HepG2 (cell line): ENCODE measurements around the gene ZNF391. TPM values are rescaled to one million over a fixed set of nuclear protein-coding genes. Genes with fewer than 3 reads are reported as not detected.

Experiments
- ATAC-seq: fragments of 200-7000 bp; cut with Tn5 transposase; 3 replicates; pipeline ENCODE4 v1.9.1; 2020; ENCODE audit warnings: mild to moderate bottlenecking, moderate library complexity
- BruUV-seq: library from RNA; stranded (reverse); fragments of 400-500 nt; replicated peaks from 2 replicates; lab custom pipeline; 2021; lab: Mats Ljungman, UMichigan
- CTCF ChIA-PET: fragments of 300-600 bp; formaldehyde crosslinking; extraction: SDS; loops from one replicate; lab custom pipeline; 2021; ENCODE audit warnings: low total read pairs, inconsistent platforms, low intra/inter-chr PET ratio; lab: Yijun Ruan, JAX
- POLR2A ChIA-PET: fragments of 350-600 bp; sonication (Branson Sonifier 250); formaldehyde crosslinking; loops from one replicate; lab custom pipeline; 2020; ENCODE audit warnings: antibody characterized with exemption, inconsistent platforms; lab: Yijun Ruan, JAX
- DNase-seq: peaks from one replicate; pipeline ENCODE4 v3.0.0-alpha.2; 2015; ENCODE audit warnings: low spot score
- FAIRE-seq: peaks from 3 replicates; lab custom pipeline; 2011; peaks lifted over from hg19 to GRCh38; lab: Jason Lieb, UNC
- H2AFZ ChIP-seq: one replicate; pipeline ENCODE4 v1.6.1; 2011; ENCODE audit warnings: low read length, inconsistent platforms
- H3K27ac ChIP-seq: fragments of 300-600 bp; 3 replicates; pipeline ENCODE4 v1.8.0; 2011; ENCODE audit warnings: mixed run types, mild to moderate bottlenecking, mixed read lengths, low read length, inconsistent platforms; ENCODE audit not compliant: insufficient read depth; ENCODE audit errors: extremely low read length
- H3K27me3 ChIP-seq, 2 experiments: fragments of 200-600 bp in 1 of 2; 2 replicates in 1 of 2; 3 replicates in 1 of 2; pipeline versions ENCODE4 v1.6.0 to v1.8.0; 2011; ENCODE audit warnings: low read length in 2 of 2, mild to moderate bottlenecking in 2 of 2, moderate library complexity in 2 of 2, inconsistent platforms in 1 of 2; ENCODE audit not compliant: insufficient read depth in 2 of 2, control insufficient read depth in 1 of 2
- H3K36me3 ChIP-seq, 2 experiments: fragments of 200-600 bp in 1 of 2; replicated peaks in 1 of 2; 2 replicates in 1 of 2; 3 replicates in 1 of 2; pipeline versions ENCODE4 v1.5.1 to v1.8.0; 2011; ENCODE audit warnings: low read length in 2 of 2, inconsistent platforms in 1 of 2; ENCODE audit not compliant: insufficient read depth in 2 of 2, control insufficient read depth in 1 of 2
- H3K4me1 ChIP-seq: 2 replicates; pipeline ENCODE4 v1.5.1; 2012; ENCODE audit warnings: low read length, inconsistent platforms; ENCODE audit not compliant: insufficient read depth
- H3K4me2 ChIP-seq: 2 replicates; pipeline ENCODE4 v1.6.0; 2011; ENCODE audit warnings: low read depth, low read length, inconsistent platforms
- H3K4me3 ChIP-seq, 3 experiments: fragments of 200-600 bp in 1 of 3; sonication (generic), shearing (Covaris generic) in 1 of 3; replicated peaks in 1 of 3; 2 replicates each; pipeline ENCODE4 v1.5.1; 2011 to 2016; ENCODE audit warnings: low read length in 3 of 3, inconsistent platforms in 2 of 3, low read depth in 2 of 3, mild to moderate bottlenecking in 2 of 3, control low read depth in 1 of 3, mixed read lengths in 1 of 3; ENCODE audit not compliant: insufficient read depth in 1 of 3
- H3K79me2 ChIP-seq: one replicate; pipeline ENCODE4 v1.6.1; 2011; ENCODE audit warnings: low read length, inconsistent platforms; ENCODE audit not compliant: insufficient read depth
- H3K9ac ChIP-seq: 2 replicates; pipeline ENCODE4 v1.6.0; 2011; ENCODE audit warnings: mild to moderate bottlenecking, low read depth, low read length, inconsistent platforms; ENCODE audit not compliant: insufficient read depth
- H3K9me3 ChIP-seq: 2 replicates; pipeline ENCODE4 v1.5.1; 2012; ENCODE audit warnings: mild to moderate bottlenecking, low read length
- H4K20me1 ChIP-seq: 2 replicates; pipeline ENCODE4 v1.6.0; 2011; ENCODE audit warnings: inconsistent platforms, mild to moderate bottlenecking, low read length, moderate library complexity; ENCODE audit not compliant: insufficient read depth
- BHLHE40 ChIP-seq: IDR thresholded peaks from 2 replicates; pipeline ENCODE4 v1.6.1; 2011; ENCODE audit warnings: low read length, improper control_type of control experiment
- BRD4 ChIP-seq: sonication (generic); formaldehyde crosslinking; IDR thresholded peaks from 2 replicates; pipeline ENCODE4 v1.4.0; 2020; ENCODE audit warnings: missing genetic modification reagents
- FOSL1 ChIP-seq: sonication (generic); formaldehyde crosslinking; IDR thresholded peaks from 2 replicates; pipeline ENCODE4 v1.9.0; 2021; ENCODE audit warnings: missing genetic modification reagents, borderline replicate concordance
- FOSL2 ChIP-seq: sonication (generic); formaldehyde crosslinking; IDR thresholded peaks from 2 replicates; pipeline ENCODE4 v1.4.0; 2020; ENCODE audit warnings: missing genetic modification reagents
- FOXA3 ChIP-seq: IDR thresholded peaks from 2 replicates; pipeline ENCODE4 v1.6.1; 2016; ENCODE audit warnings: missing genetic modification reagents, missing compliant biosample characterization
- JUNB ChIP-seq: sonication (generic); formaldehyde crosslinking; IDR thresholded peaks from 2 replicates; pipeline ENCODE4 v1.8.0; 2022; ENCODE audit warnings: missing genetic modification reagents, mild to moderate bottlenecking, borderline replicate concordance
- JUND ChIP-seq: sonication (generic); formaldehyde crosslinking; IDR thresholded peaks from 2 replicates; pipeline ENCODE4 v1.8.0; 2022; ENCODE audit warnings: mild to moderate bottlenecking, missing genetic modification reagents
- ONECUT2 ChIP-seq: sonication (generic); formaldehyde crosslinking; IDR thresholded peaks from 2 replicates; pipeline ENCODE4 v1.4.0; 2020; ENCODE audit warnings: missing genetic modification reagents
- ZNF282 ChIP-seq: fragments of 450-650 bp; IDR thresholded peaks from 2 replicates; pipeline ENCODE4 v1.6.1; 2018; ENCODE audit not compliant: partially characterized antibody
- WGBS: methylation state at CpG from one replicate; pipeline ENCODE4 v1.1.6; 2017; ENCODE audit warnings: low lambda C conversion rate; 5-methylcytosine and 5-hydroxymethylcytosine counted together
- in situ Hi-C: cut with HindIII; loops from 2 replicates; pipeline ENCODE4 v1.10.0; 2017; ENCODE audit warnings: low pct_unique_long_range_greater_than_20kb; ENCODE audit not compliant: extremely low pct_ligation_motif_present
- intact Hi-C: fragments of 100-400 bp; cut with micrococcal nuclease; formaldehyde crosslinking; loops from one replicate; pipeline ENCODE4 v1.10.0; 2022; ENCODE audit not compliant: unreplicated experiment
- polyA plus RNA-seq, 8 experiments: library from polyadenylated mRNA; depleted of rRNA in 3 of 8; stranded (reverse) in 7 of 8; unstranded in 1 of 8; fragments of >200 nt; fragmentation: Illumina TruSeq in 4 of 8; extraction: Trizol in 4 of 8; gene quantifications; 2 replicates each; pipeline versions ENCODE4 v1.2.1 to v1.2.3, GENCODE V29; 2011 to 2016; ENCODE audit warnings: low read depth in 4 of 8, missing spikeins in 1 of 8, mixed read lengths in 1 of 8; ENCODE audit not compliant: insufficient read depth in 1 of 8
- total RNA-seq, 5 experiments: library from RNA; depleted of rRNA; stranded (reverse); fragments of >200 nt; fragmentation: Illumina TruSeq; extraction: Trizol; gene quantifications; 2 replicates each; pipeline ENCODE4 v1.2.3, GENCODE V29; 2016; ENCODE audit warnings: low read depth in 1 of 5
- TF ChIP-seq, protein P1 (sequence below): IDR thresholded peaks from 2 replicates; pipeline ENCODE4 v1.4.0; 2020; ENCODE audit warnings: mild to moderate bottlenecking, missing genetic modification reagents

The ZNF391 gene
- total and polyA plus RNA-seq, 2 of the 13 experiments (the other 11 are each of a cell fraction or from before 2014, with no cell fraction given), result 0.78 to 1.7 TPM

DNA sequence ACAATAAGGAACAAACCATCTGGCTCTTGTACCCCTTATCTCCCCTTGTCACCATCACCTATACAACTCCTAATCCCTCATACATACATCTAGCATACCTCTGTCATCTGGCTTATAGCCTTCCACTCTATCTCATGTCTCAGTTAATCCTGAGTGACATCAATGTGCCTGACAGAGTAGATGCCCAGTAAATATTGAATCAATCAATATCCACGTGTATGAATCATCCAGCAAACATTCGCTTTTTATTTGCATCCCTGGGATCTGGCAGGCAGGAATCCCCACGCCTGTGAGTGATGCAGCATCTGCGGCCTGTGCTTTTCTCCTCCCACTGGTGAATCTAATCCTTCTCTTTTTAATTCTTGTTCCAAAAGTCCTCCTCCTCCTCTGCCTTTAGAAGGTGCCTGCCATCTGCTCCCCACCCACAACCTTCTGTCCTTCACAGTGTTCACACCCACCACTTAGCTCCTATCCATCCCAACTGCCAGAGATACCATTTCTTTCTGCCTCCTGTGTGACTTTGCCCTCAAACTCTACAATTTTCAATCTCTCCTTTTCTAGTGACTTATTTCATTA is 37.6 kb downstream of the ZNF391 start:
- 2% methylated on average over 4 of the region's 4 CpGs for WGBS

More for the DNA sequence above, 37.6 kb downstream of the ZNF391 start:
- no peak overlapping the region for H2AFZ ChIP-seq
- peak; percentile 52; the same call in 1 of the 2 replicates for TF ChIP-seq JUNB (CRISPR knock-in tag)
- TF ChIP-seq BHLHE40, result peak; percentile 62; the same call in 1 of the 2 replicates
- TF ChIP-seq ZNF282, result no peak
- peak; percentile 43; the same call in 1 of the 2 replicates for TF ChIP-seq ONECUT2 (CRISPR knock-in tag)
- TF ChIP-seq FOSL2 (CRISPR knock-in tag), result peak; percentile 90
- TF ChIP-seq, protein P1, sequence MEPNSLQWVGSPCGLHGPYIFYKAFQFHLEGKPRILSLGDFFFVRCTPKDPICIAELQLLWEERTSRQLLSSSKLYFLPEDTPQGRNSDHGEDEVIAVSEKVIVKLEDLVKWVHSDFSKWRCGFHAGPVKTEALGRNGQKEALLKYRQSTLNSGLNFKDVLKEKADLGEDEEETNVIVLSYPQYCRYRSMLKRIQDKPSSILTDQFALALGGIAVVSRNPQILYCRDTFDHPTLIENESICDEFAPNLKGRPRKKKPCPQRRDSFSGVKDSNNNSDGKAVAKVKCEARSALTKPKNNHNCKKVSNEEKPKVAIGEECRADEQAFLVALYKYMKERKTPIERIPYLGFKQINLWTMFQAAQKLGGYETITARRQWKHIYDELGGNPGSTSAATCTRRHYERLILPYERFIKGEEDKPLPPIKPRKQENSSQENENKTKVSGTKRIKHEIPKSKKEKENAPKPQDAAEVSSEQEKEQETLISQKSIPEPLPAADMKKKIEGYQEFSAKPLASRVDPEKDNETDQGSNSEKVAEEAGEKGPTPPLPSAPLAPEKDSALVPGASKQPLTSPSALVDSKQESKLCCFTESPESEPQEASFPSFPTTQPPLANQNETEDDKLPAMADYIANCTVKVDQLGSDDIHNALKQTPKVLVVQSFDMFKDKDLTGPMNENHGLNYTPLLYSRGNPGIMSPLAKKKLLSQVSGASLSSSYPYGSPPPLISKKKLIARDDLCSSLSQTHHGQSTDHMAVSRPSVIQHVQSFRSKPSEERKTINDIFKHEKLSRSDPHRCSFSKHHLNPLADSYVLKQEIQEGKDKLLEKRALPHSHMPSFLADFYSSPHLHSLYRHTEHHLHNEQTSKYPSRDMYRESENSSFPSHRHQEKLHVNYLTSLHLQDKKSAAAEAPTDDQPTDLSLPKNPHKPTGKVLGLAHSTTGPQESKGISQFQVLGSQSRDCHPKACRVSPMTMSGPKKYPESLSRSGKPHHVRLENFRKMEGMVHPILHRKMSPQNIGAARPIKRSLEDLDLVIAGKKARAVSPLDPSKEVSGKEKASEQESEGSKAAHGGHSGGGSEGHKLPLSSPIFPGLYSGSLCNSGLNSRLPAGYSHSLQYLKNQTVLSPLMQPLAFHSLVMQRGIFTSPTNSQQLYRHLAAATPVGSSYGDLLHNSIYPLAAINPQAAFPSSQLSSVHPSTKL, result 0 out of 2 replicates have a peak, but pooled peaks have one; percentile 13
- TF ChIP-seq BRD4 (CRISPR knock-in tag), result no peak
- TF ChIP-seq FOXA3 (CRISPR knock-in tag), result 0 out of 2 replicates have a peak, but pooled peaks have one; percentile 15
- peak; percentile 59; the same call in 1 of the 2 replicates for TF ChIP-seq JUND
- peak; percentile 42; the same call in 1 of the 2 replicates for TF ChIP-seq FOSL1 (CRISPR knock-in tag)
- H3K27me3 ChIP-seq, result 0 out of 5 replicates have a peak, but pooled peaks cover 0 to 6% of the 10 kb centered on the region in 2 experiments
- no peaks in the 10 kb centered on the region for H4K20me1 ChIP-seq
- H3K4me1 ChIP-seq, result no peaks in the 10 kb centered on the region
- H3K9ac ChIP-seq, result no peak overlapping the region
- FAIRE-seq (no peak), DNase-seq (no peak), ATAC-seq (peak; percentile 46; the same call in 2 of the 3 replicates)
- no peaks in the 10 kb centered on the region for H3K79me2 ChIP-seq
- CTCF ChIA-PET, result no interaction called here
- H3K4me2 ChIP-seq, result no peak overlapping the region
- in situ Hi-C loops (no loop called here), intact Hi-C loops (no loop called here)
- no peak overlapping the region for H3K4me3 ChIP-seq
- H3K9me3 ChIP-seq, result 0 out of 2 replicates have a peak, but pooled peaks cover 4% of the 10 kb centered on the region
- H3K36me3 ChIP-seq, result no peaks in the 10 kb centered on the region
- POLR2A ChIA-PET, result no interaction called here
- no TSS peak for BruUV-seq
- H3K27ac ChIP-seq, result no peak overlapping the region
